ENCODE results near the gene IER3IP1.

- TF ChIP-seq CTCF (IDR thresholded peaks at IDR 0.05; ENCODE audit: insufficient read depth, low read length, poor library complexity, severe bottlenecking) (no peak), EZH2phosphoT487 (conservative IDR thresholded peaks at IDR 0.05; ENCODE audit: low read length) (no peak)
Measured at GRCh38 chr18:47120428-47120827, 55.7 kb downstream of the IER3IP1 start.
